HG03103 (cell line): ENCODE data around the gene MAF.
A peak's percentile ranks its signal among the peaks of the same experiment; 100 is the strongest.

Experiments
- ATAC-seq: cut with Tn5 transposase; IDR thresholded peaks from one replicate; pipeline ENCODE4 v1.9.1; 2021; ENCODE audit warnings: low read depth; ENCODE audit not compliant: unreplicated experiment

Gene MAF

DNA sequence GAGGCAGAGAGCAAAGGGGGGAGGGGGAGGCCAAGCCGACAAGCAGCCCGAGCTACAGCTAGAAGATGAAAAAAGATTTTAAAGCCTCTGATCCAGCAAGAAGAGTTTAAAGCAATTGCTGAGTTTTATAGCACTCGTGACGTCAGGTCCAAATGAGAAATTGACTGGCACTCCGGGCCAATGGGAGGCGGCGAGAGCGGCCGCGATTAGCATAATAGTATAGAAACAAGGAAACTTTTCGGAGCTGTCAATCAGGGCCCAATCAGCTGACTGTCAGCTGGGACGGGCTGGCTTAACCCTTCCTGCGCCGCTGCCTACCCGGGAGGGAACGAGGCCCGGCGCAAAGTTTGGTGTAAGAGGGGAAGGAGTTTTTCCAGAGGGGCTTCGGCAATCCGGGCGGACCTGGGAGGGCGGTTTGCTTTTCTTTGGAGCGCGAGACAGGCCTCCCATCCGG lies at the start of gene MAF:
TSS of gene MAF (minus strand) at position 100 of the 454 bp plus-strand sequence. CDS start 835 bp downstream, outside the sequence.
- no peak for ATAC-seq

- no peak for ATAC-seq
Measured at GRCh38 chr16:79648826-79649225, 48.3 kb upstream of the MAF start.

DNA sequence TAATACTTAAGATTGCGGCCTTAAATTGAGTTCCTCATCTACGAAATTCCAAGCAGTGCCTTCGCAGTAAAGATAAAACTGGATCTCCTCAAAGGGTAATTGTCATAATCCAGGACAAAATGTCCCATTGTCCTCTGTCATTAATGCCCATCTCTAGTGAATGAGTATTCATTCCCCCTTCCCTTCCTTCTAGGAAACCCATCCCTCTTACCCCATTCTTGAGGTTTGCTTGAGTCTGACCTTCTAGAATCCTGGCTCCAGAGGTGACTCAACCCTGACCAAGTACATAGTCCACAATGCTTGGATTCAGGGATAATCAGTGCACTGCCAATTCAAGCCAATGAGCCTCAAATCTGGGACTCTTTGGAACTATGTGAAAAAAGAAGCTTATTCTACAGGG lies 47.0 kb upstream of the MAF start:
- no peak for ATAC-seq

DNA sequence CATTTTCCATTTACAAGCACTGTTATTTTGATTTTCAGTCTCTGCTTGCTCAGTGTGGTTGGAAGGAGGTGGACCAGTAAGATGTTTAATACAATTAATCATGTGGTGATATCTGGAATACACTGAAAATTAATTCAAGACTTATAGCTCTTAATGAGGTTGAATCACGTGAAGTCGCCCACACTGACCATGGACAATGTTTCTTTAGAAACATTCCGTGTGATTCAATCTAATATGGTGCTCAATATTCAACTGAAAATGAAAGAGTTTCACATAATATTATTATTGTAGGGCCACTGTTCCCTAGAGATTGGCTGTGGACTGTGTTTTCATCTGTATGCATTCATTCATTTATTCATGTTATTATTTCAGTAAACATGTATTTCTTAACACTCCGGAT lies 45.2 kb upstream of the MAF start:
- ATAC-seq: no peak

- ATAC-seq: no peak
Measured at GRCh38 chr16:79644971-79645667, 44.6 kb upstream of the MAF start.

GRCh38 chr16:79642652-79643051 lies 42.1 kb upstream of the MAF start:
- no peak for ATAC-seq

- no peak for ATAC-seq
Measured at GRCh38 chr16:79640513-79641360, 40.2 kb upstream of the MAF start.

DNA sequence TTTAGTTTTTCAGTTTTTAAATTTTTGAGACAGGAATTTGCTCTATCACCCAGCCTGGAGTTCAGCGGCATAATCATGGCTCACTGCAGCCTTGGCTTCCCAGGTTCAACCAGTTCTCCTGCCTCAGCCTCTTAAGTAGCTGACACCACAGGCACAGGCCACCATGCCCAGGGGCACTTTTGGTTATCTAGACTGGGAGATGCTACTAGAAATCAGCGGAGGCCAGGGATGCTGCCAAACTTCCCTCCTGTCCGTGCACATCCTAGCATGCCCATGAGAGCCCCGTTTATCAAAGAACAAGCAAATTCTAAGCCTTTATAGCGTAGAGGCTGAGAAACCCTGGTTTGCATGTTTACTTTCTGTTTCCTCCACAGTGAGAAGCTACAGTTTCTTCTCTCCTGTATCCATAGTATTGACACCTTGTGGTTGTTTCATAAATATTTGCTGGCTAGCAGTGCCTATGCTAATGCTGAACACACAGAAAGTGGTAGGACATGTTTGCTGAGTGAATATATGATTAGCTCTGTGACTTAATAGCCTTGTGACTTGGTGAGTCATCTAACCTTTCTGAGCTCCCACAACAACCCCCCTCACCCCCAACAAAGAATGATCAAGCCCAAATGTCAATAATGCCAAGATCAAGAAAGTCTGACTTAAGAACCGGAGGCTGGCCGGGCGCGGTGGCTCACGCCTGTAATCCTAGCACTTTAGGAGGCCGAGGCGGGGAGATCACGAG lies 39.2 kb upstream of the MAF start:
- no peak for ATAC-seq

DNA sequence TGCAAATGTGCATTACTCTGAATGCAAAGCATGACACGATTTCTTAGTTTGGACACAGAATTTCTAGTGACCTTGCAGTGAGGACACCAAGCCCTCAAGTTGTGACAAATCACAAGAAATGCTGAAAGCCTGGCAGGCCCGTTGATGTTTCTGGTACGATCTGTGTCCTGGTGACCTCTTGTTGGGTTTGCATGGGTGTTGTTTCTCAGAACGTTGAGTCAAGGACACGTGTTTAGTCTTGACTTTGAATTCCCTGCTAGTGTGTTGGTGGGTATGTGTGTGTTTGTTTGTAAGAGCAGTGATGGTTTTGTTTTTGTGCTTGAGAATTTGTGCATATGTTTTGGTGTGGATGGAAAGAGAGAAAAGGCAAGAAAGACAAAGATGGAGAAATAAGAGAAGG lies 37.8 kb upstream of the MAF start:
- ATAC-seq: no peak

DNA sequence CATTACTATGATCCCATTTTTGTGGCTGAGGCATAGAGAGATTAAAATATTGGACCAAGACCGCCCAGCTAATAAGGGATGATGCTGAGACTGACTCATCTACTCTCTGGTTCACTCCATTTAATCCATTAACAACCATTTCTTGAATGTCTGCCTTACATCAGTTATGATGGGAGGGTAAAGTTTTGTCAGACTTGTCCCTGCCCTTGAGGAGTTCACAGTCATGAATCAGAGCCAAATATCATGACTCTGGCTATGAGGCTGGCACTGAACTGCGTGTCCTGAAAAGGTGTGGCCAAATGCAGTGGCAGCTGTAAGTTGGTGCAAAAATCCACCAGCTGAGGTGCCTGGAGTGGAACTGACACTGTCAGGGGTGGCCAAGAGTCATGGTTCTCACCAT lies 35.0 kb upstream of the MAF start:
- ATAC-seq: no peak

GRCh38 chr16:79634298-79634697 lies 33.8 kb upstream of the MAF start:
- no peak for ATAC-seq

DNA sequence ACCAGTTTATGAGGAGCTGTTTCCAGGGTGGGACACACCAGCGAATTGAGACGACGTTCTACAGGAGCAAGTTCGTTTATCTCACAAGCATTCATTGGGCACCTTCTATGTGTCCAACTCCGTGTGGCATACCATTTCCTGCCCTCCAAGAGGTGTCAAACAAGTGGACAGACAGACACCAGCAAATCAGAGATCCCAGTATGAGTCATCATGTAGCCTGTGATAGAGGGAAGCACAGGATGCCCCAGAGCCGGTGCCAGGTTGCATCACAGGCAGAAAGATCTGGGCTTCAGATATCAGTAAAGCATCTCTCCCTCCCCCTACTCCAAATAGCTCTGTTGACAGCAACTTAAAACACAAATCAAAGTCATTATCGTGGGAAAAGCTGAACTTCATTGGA lies 31.8 kb upstream of the MAF start:
- ATAC-seq: no peak

GRCh38 chr16:79628988-79629387 lies 28.5 kb upstream of the MAF start:
- ATAC-seq: no peak

GRCh38 chr16:79628501-79628975 lies 28.0 kb upstream of the MAF start:
- ATAC-seq: peak; percentile 86

DNA sequence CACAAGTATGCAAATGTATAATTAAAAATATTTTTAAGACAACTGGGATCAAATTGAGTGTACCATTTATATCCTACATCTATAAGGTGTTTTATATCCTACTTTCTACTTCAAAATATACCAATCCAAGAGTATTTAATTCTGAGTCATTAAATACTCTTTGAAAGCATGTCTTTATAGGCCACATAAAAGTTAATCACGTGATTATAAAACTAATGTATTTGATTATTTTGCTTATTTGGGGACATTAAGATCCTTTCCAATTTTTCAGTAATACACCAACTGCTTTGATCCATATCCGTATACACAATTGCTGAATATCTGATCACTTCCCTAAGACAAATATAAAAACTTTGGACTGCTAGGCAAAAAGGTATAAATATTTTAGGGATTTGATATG lies 26.6 kb upstream of the MAF start:
- no peak for ATAC-seq

- ATAC-seq: no peak
Measured at GRCh38 chr16:79625738-79626137, 25.2 kb upstream of the MAF start.

GRCh38 chr16:79623824-79624223 lies 23.3 kb upstream of the MAF start:
- no peak for ATAC-seq

DNA sequence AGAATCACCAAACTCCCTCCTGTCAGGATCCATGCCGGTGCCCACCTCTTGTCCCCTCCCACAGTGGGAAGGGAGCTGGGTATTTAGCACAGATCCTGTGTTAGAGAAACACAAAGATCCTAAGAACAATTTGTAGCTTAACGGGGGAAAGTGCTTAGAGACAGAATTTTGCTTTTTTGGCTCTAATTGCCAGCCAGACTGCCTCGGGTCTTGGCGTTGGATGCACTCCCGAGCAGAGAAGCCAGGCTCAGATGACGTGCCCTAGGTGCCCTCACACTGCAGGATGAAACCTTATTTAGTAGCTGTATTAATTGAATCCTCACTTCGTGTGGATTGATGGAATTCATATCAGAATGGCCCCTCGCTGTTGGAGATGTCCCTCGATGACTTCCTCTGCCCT lies 22.5 kb upstream of the MAF start:
- ATAC-seq: no peak

DNA sequence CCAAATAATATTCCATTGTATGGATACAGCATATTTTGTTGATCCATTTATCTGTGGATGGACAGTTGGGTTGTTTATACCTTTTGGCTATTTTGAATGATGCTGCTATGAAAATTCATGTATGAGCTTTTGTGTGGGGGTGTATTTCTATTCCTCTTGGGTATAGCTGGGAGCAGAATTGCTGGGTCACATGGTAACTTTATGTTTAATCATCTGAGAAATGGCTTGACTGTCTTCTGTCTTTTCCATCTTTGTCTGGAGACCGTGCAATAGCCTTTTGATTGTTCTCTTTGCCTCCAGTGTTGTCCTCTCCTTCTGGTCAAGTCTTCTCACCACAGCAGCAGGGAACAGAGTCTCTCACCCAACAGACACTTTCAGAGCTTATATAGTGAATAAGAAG lies 20.5 kb upstream of the MAF start:
- ATAC-seq: no peak

- ATAC-seq: no peak
Measured at GRCh38 chr16:79618692-79619050, 18.1 kb upstream of the MAF start.

DNA sequence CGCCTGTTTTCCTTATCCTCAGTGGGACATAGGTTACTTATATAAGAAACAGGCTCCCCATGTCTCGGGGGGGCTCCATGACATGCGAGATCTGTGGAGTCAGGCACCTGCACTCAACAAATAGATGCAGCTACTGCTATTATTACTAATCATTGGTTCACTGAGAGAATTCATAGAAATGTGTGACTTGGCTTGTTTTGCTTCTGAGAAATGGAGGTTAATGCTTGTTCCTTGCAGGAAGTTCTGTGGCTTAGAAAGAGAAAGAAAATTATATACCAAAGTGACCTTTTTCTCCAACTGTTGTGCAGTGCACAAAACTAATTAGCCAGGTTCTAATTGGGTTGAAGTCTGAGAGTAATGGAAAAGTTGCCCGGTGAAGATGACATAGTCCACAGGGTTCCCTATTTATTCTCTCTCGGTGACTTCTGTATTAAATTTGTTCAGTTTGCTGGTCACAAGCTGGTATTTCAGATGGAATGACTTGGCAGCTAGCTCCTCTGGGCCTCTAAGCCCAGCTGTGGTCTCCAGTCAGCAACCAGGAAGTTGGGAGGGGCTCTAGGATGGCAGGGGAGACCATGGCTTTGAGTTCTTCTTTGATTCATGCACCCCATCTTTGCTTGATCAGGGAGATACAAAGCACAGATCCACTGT lies 17.6 kb upstream of the MAF start:
- no peak for ATAC-seq
